BLaER1 (cell line): ENCODE results near the gene CCDC158.
"Not testable (repeated sequence)": the region's sequence is repeated elsewhere in the genome, so short reads cannot be mapped to it uniquely, and the experiment has no call there.

Experiments used
- H3K27ac ChIP-seq: shearing (Covaris generic); formaldehyde crosslinking; 2 replicates; pipeline ENCODE4 v1.8.1; 2022
- H3K27me3 ChIP-seq: shearing (Covaris generic); formaldehyde crosslinking; 2 replicates; pipeline ENCODE4 v1.8.1; 2022
- H3K36me3 ChIP-seq: shearing (Covaris generic); formaldehyde crosslinking; 2 replicates; pipeline ENCODE4 v1.8.1; 2022
- H3K4me1 ChIP-seq: shearing (Covaris generic); formaldehyde crosslinking; 2 replicates; pipeline ENCODE4 v1.8.1; 2022
- H3K4me2 ChIP-seq: shearing (Covaris generic); formaldehyde crosslinking; 2 replicates; pipeline ENCODE4 v1.8.1; 2022
- H3K4me3 ChIP-seq: shearing (Covaris generic); formaldehyde crosslinking; 2 replicates; pipeline ENCODE4 v1.8.1; 2022
- H3K9ac ChIP-seq: shearing (Covaris generic); formaldehyde crosslinking; 2 replicates; pipeline ENCODE4 v1.8.1; 2022
- H3K9me3 ChIP-seq: shearing (Covaris generic); formaldehyde crosslinking; 2 replicates; pipeline ENCODE4 v1.8.1; 2022
- H4K20me1 ChIP-seq: shearing (Covaris generic); formaldehyde crosslinking; 2 replicates; pipeline ENCODE4 v1.8.1; 2022
- Cebpa-rat ChIP-seq: shearing (Covaris generic); IDR thresholded peaks from 2 replicates; pipeline ENCODE4 v1.8.1; 2022

Gene CCDC158

GRCh38 chr4:76292730-76293129 is 128.2 kb downstream of the CCDC158 start:
- TF ChIP-seq Cebpa-rat: no peak
- Histone ChIP-seq H3K4me1 (no peaks in the 10 kb centered on the region), H4K20me1 (no peaks in the 10 kb centered on the region), H3K4me2 (no peak overlapping the region), H3K27me3 (no peaks in the 10 kb centered on the region), H3K9ac (no peak overlapping the region), H3K4me3 (no peak overlapping the region), H3K9me3 (peaks cover 17% of the 10 kb centered on the region), H3K36me3 (no peaks in the 10 kb centered on the region), H3K27ac (no peak overlapping the region)

- H4K20me1 ChIP-seq, H3K27me3 ChIP-seq, H3K4me3 ChIP-seq, H3K27ac ChIP-seq, H3K4me1 ChIP-seq, H3K9ac ChIP-seq, H3K4me2 ChIP-seq, H3K36me3 ChIP-seq, H3K9me3 ChIP-seq: not testable (repeated sequence)
Observed at GRCh38 chr4:76287811-76288210, 133.1 kb downstream of the CCDC158 start.

GRCh38 chr4:76283900-76284299 is 137.0 kb downstream of the CCDC158 start:
- Histone ChIP-seq H3K9ac (no peak overlapping the region), H3K27me3 (no peaks in the 10 kb centered on the region), H3K4me3 (no peak overlapping the region), H3K4me1 (no peaks in the 10 kb centered on the region), H3K4me2 (no peak overlapping the region), H3K27ac (no peak overlapping the region), H4K20me1 (no peaks in the 10 kb centered on the region), H3K36me3 (no peaks in the 10 kb centered on the region), H3K9me3 (peaks cover 8% of the 10 kb centered on the region; the same call in 1 of the 2 replicates)
- TF ChIP-seq Cebpa-rat: no peak

- H3K27me3 ChIP-seq: no peaks in the 10 kb centered on the region
- H3K9me3 ChIP-seq: peaks cover 8% of the 10 kb centered on the region; the same call in 1 of the 2 replicates
- H3K9ac ChIP-seq: no peak overlapping the region
- no peaks in the 10 kb centered on the region for H3K36me3 ChIP-seq
- no peaks in the 10 kb centered on the region for H4K20me1 ChIP-seq
- no peak overlapping the region for H3K4me2 ChIP-seq
- no peak for TF ChIP-seq Cebpa-rat
- no peak overlapping the region for H3K4me3 ChIP-seq
- H3K27ac ChIP-seq: no peak overlapping the region
- H3K4me1 ChIP-seq: no peaks in the 10 kb centered on the region
Observed at GRCh38 chr4:76282941-76283689, 137.8 kb downstream of the CCDC158 start.

GRCh38 chr4:76281594-76281993 is 139.3 kb downstream of the CCDC158 start:
- not testable (repeated sequence) for H3K36me3 ChIP-seq, H3K9me3 ChIP-seq, H3K4me2 ChIP-seq, H3K27me3 ChIP-seq, H3K9ac ChIP-seq, H4K20me1 ChIP-seq, H3K27ac ChIP-seq, H3K4me3 ChIP-seq, H3K4me1 ChIP-seq

GRCh38 chr4:76280488-76281441 is 140.2 kb downstream of the CCDC158 start:
- Histone ChIP-seq H3K4me1 (no peaks in the 10 kb centered on the region), H3K27me3 (no peaks in the 10 kb centered on the region), H3K4me2 (no peak overlapping the region)

GRCh38 chr4:76279462-76279861 is 141.5 kb downstream of the CCDC158 start:
- Histone ChIP-seq H3K27ac (no peak overlapping the region), H3K4me3 (no peak overlapping the region), H3K4me1 (no peaks in the 10 kb centered on the region), H3K9ac (no peak overlapping the region), H3K9me3 (no peaks in the 10 kb centered on the region), H3K4me2 (no peak overlapping the region), H3K27me3 (no peaks in the 10 kb centered on the region), H4K20me1 (no peaks in the 10 kb centered on the region), H3K36me3 (no peaks in the 10 kb centered on the region)
- TF ChIP-seq Cebpa-rat: no peak

More at GRCh38 chr4:76280488-76281441, 140.2 kb downstream of the CCDC158 start:
- Histone ChIP-seq H3K4me3 (no peak overlapping the region), H3K9me3 (peaks cover 3% of the 10 kb centered on the region; the same call in 1 of the 2 replicates), H4K20me1 (no peaks in the 10 kb centered on the region), H3K36me3 (no peaks in the 10 kb centered on the region), H3K9ac (no peak overlapping the region), H3K27ac (no peak overlapping the region)
- no peak for TF ChIP-seq Cebpa-rat

GRCh38 chr4:76278583-76278982 is 142.4 kb downstream of the CCDC158 start:
- Histone ChIP-seq H3K4me1 (no peaks in the 10 kb centered on the region), H4K20me1 (no peaks in the 10 kb centered on the region), H3K36me3 (no peaks in the 10 kb centered on the region), H3K27me3 (no peaks in the 10 kb centered on the region), H3K4me3 (no peak overlapping the region), H3K9ac (no peak overlapping the region), H3K27ac (no peak overlapping the region), H3K9me3 (no peaks in the 10 kb centered on the region), H3K4me2 (no peak overlapping the region)
- TF ChIP-seq Cebpa-rat: no peak

- no peak overlapping the region for H3K4me3 ChIP-seq
- no peaks in the 10 kb centered on the region for H3K4me1 ChIP-seq
- H3K9me3 ChIP-seq: no peaks in the 10 kb centered on the region
- no peaks in the 10 kb centered on the region for H3K36me3 ChIP-seq
- H4K20me1 ChIP-seq: no peaks in the 10 kb centered on the region
- H3K27me3 ChIP-seq: no peaks in the 10 kb centered on the region
- H3K4me2 ChIP-seq: no peak overlapping the region
- no peak overlapping the region for H3K27ac ChIP-seq
- TF ChIP-seq Cebpa-rat: no peak
- no peak overlapping the region for H3K9ac ChIP-seq
Observed at GRCh38 chr4:76277667-76278066, 143.3 kb downstream of the CCDC158 start.

GRCh38 chr4:76276813-76277212 is 144.1 kb downstream of the CCDC158 start:
- H3K27me3 ChIP-seq: no peaks in the 10 kb centered on the region
- H3K4me2 ChIP-seq: no peak overlapping the region
- H3K36me3 ChIP-seq: no peaks in the 10 kb centered on the region
- H3K4me1 ChIP-seq: no peaks in the 10 kb centered on the region
- no peaks in the 10 kb centered on the region for H3K9me3 ChIP-seq
- no peak overlapping the region for H3K27ac ChIP-seq
- no peak for TF ChIP-seq Cebpa-rat
- no peak overlapping the region for H3K4me3 ChIP-seq
- no peak overlapping the region for H3K9ac ChIP-seq
- no peaks in the 10 kb centered on the region for H4K20me1 ChIP-seq
